HCT116 (cell line): Measurements from ENCODE around the gene BACE1-AS. TPM values are rescaled to one million over a fixed set of nuclear protein-coding genes. Genes with fewer than 3 reads are reported as not detected.

Source experiments
- ATAC-seq: fragments of 200-7000 bp; cut with Tn5 transposase; 2 replicates; pipeline ENCODE4 v1.9.1; 2020; ENCODE audit warnings: mild to moderate bottlenecking, moderate library complexity
- BruUV-seq: library from RNA; stranded (reverse); fragments of 400-500 nt; replicated peaks from 2 replicates; lab custom pipeline; 2021; lab: Mats Ljungman, UMichigan
- CTCF ChIA-PET: fragments of 300-600 bp; sonication (Branson Sonifier 250); formaldehyde crosslinking; loops from one replicate; lab custom pipeline; 2021; ENCODE audit warnings: antibody characterized with exemption; lab: Charles Lee
- POLR2A ChIA-PET: fragments of 300-600, 350-600 bp; sonication (Branson Sonifier 250); formaldehyde crosslinking; loops from one replicate; lab custom pipeline; 2021; ENCODE audit warnings: antibody characterized with exemption; lab: Charles Lee
- RAD21 ChIA-PET, 2 experiments: fragments of 300-600 bp; sonication (Branson Sonifier 250); formaldehyde crosslinking; loops; one replicate each; lab custom pipeline; 2023; ENCODE audit warnings: low total read pairs in 2 of 2; ENCODE audit not compliant: uncharacterized antibody in 2 of 2, unreplicated experiment in 2 of 2, low non-redundant PET in 1 of 2; lab: Charles Lee
- DNase-seq: peaks from one replicate; pipeline ENCODE4 v3.0.0-alpha.2; 2010; ENCODE audit warnings: low read depth, low spot score
- H2AFZ ChIP-seq: fragments of 200-600 bp; shearing (Covaris generic), sonication (generic); 2 replicates; pipeline ENCODE4 v1.6.1; 2017; ENCODE audit warnings: low read depth, mixed run types, mixed read lengths, antibody characterized with exemption, low read length; ENCODE audit not compliant: poor library complexity, severe bottlenecking
- H3K27ac ChIP-seq: 2 replicates; pipeline ENCODE4 v1.5.1; 2012; ENCODE audit warnings: low read depth, low read length
- H3K27me3 ChIP-seq: fragments of 200-600 bp; sonication (generic); 2 replicates; pipeline ENCODE4 v1.6.1; 2016; ENCODE audit warnings: mixed run types, low read length, mixed read lengths; ENCODE audit not compliant: insufficient read depth
- H3K36me3 ChIP-seq, 2 experiments: fragments of 200-500 bp in 1 of 2; fragments of 200-600 bp in 1 of 2; sonication (Bioruptor generic) in 1 of 2; sonication (generic) in 1 of 2; 2 replicates each; pipeline versions ENCODE4 v1.5.1 to v1.6.1; 2014 to 2016; ENCODE audit warnings: low read length in 2 of 2, inconsistent platforms in 1 of 2, mixed read lengths in 1 of 2, mixed run types in 1 of 2; ENCODE audit not compliant: insufficient read depth in 2 of 2, control insufficient read depth in 1 of 2
- H3K4me1 ChIP-seq, 2 experiments: fragments of 200-600 bp in 1 of 2; sonication (generic) in 1 of 2; 2 replicates each; pipeline versions ENCODE4 v1.5.1 to v1.6.1; 2012 to 2017; ENCODE audit warnings: low read length in 2 of 2, inconsistent platforms in 1 of 2, mild to moderate bottlenecking in 1 of 2, mixed read lengths in 1 of 2, mixed run types in 1 of 2, moderate library complexity in 1 of 2; ENCODE audit not compliant: insufficient read depth in 2 of 2, control insufficient read depth in 1 of 2
- H3K4me2 ChIP-seq: fragments of 200-600 bp; sonication (generic); 2 replicates; pipeline ENCODE4 v1.6.1; 2017; ENCODE audit warnings: mixed run types, low read length, mixed read lengths
- H3K4me3 ChIP-seq, 2 experiments: fragments of 200-600 bp in 1 of 2; sonication (generic) in 1 of 2; replicated peaks in 1 of 2; 2 replicates each; pipeline ENCODE4 v1.5.1; 2011 to 2016; ENCODE audit warnings: low read length in 2 of 2, control low read depth in 1 of 2, low read depth in 1 of 2, mild to moderate bottlenecking in 1 of 2, mixed read lengths in 1 of 2, mixed run types in 1 of 2
- H3K79me2 ChIP-seq: fragments of 200-600 bp; sonication (generic); 2 replicates; pipeline ENCODE4 v1.6.1; 2017; ENCODE audit warnings: mild to moderate bottlenecking, mixed run types, low read length, moderate library complexity, mixed read lengths; ENCODE audit not compliant: insufficient read depth
- H3K9ac ChIP-seq: fragments of 200-600 bp; sonication (generic); 2 replicates; pipeline ENCODE4 v1.6.1; 2016; ENCODE audit warnings: low read length, mixed read lengths
- H3K9me2 ChIP-seq: fragments of 200-600 bp; sonication (generic), shearing (Covaris generic); 2 replicates; pipeline ENCODE4 v1.6.1; 2017; ENCODE audit warnings: mixed run types, mild to moderate bottlenecking, moderate library complexity; ENCODE audit not compliant: insufficient read depth
- H3K9me3 ChIP-seq, 2 experiments: fragments of 200-500 bp in 1 of 2; fragments of 200-600 bp in 1 of 2; sonication (Bioruptor generic) in 1 of 2; sonication (generic) in 1 of 2; 2 replicates each; pipeline ENCODE4 v1.6.1; 2014 to 2017; ENCODE audit warnings: low read length in 2 of 2, mixed read lengths in 2 of 2, inconsistent platforms in 1 of 2, low read depth in 1 of 2, mild to moderate bottlenecking in 1 of 2, mixed run types in 1 of 2, moderate library complexity in 1 of 2; ENCODE audit not compliant: control insufficient read depth in 1 of 2, insufficient read depth in 1 of 2
- H4K20me1 ChIP-seq: fragments of 200-600 bp; sonication (generic), shearing (Covaris generic); 2 replicates; pipeline ENCODE4 v1.6.1; 2017; ENCODE audit warnings: mixed run types, mild to moderate bottlenecking, moderate library complexity; ENCODE audit not compliant: insufficient read depth
- ELF1 ChIP-seq: IDR thresholded peaks from 2 replicates; pipeline ENCODE4 v1.6.1; 2012; ENCODE audit warnings: low read depth, borderline replicate concordance
- EZH2 ChIP-seq: fragments of 200-600 bp; sonication (generic); IDR thresholded peaks from 2 replicates; pipeline ENCODE4 v1.6.1; 2017; ENCODE audit warnings: antibody characterized with exemption, mixed run types
- JUND ChIP-seq: IDR thresholded peaks from 2 replicates; pipeline ENCODE4 v1.6.1; 2012
- RAD21 ChIP-seq: IDR thresholded peaks from 2 replicates; pipeline ENCODE4 v1.6.1; 2012; ENCODE audit warnings: low read depth, mild to moderate bottlenecking
- YY1 ChIP-seq: IDR thresholded peaks from 2 replicates; pipeline ENCODE4 v1.6.1; 2011; ENCODE audit warnings: low read length, low read depth, moderate library complexity, mild to moderate bottlenecking; ENCODE audit not compliant: insufficient replicate concordance; ENCODE audit errors: extremely low read depth
- ZFX ChIP-seq: fragments of 450-650 bp; IDR thresholded peaks from 2 replicates; pipeline ENCODE4 v1.6.1; 2017
- intact Hi-C: fragments of 100-400 bp; cut with micrococcal nuclease; formaldehyde crosslinking; loops from 2 replicates; pipeline ENCODE4 v1.10.0; 2022
- total RNA-seq: library from RNA; stranded (reverse); gene quantifications from one replicate; pipeline ENCODE4 v1.2.1, GENCODE V29; 2021; ENCODE audit not compliant: unreplicated experiment
- TF ChIP-seq, protein P1 (sequence below): IDR thresholded peaks from 2 replicates; pipeline ENCODE4 v1.6.1; 2012
- TF ChIP-seq, protein P2 (sequence below): IDR thresholded peaks from 2 replicates; pipeline ENCODE4 v1.6.1; 2011; ENCODE audit warnings: mild to moderate bottlenecking, low read length, moderate library complexity; ENCODE audit not compliant: insufficient replicate concordance; ENCODE audit errors: extremely low read depth

The BACE1-AS gene
- total RNA-seq, 1 experiment from 2014 or later: 10.2 TPM

DNA sequence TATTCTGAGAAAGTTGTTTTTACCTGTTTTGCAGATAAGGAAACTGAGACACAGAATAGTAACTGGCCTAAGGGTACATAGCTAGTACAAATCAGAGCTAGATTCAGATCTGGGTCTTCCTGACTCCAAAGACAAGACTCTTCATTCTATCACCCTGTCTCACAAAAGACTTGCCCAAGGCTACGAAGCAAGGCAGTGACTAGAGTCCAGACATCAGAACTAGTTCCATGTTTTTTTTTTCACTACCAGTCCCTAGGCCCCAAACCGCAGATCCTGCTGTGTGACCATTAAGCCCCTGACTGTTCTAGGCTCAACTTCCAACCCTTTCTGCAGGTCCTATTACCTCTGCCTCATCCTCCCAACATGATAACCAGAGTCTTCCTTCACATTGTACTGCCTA, 1.5 kb downstream of the BACE1-AS start:
- no peak overlapping the region for H3K4me2 ChIP-seq
- RAD21 ChIA-PET: no interaction called here
- H3K9me2 ChIP-seq: no peaks in the 10 kb centered on the region
- TF ChIP-seq, protein P1, sequence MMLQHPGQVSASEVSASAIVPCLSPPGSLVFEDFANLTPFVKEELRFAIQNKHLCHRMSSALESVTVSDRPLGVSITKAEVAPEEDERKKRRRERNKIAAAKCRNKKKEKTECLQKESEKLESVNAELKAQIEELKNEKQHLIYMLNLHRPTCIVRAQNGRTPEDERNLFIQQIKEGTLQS: no peak
- TF ChIP-seq ZFX: no peak
- TF ChIP-seq EZH2: no peak
- TF ChIP-seq YY1: no peak
- TF ChIP-seq RAD21: no peak
- no peak for TF ChIP-seq JUND
- no peak for TF ChIP-seq ELF1
- TF ChIP-seq, protein P2, sequence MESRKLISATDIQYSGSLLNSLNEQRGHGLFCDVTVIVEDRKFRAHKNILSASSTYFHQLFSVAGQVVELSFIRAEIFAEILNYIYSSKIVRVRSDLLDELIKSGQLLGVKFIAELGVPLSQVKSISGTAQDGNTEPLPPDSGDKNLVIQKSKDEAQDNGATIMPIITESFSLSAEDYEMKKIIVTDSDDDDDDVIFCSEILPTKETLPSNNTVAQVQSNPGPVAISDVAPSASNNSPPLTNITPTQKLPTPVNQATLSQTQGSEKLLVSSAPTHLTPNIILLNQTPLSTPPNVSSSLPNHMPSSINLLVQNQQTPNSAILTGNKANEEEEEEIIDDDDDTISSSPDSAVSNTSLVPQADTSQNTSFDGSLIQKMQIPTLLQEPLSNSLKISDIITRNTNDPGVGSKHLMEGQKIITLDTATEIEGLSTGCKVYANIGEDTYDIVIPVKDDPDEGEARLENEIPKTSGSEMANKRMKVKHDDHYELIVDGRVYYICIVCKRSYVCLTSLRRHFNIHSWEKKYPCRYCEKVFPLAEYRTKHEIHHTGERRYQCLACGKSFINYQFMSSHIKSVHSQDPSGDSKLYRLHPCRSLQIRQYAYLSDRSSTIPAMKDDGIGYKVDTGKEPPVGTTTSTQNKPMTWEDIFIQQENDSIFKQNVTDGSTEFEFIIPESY: no peak
- no peak overlapping the region for H3K4me3 ChIP-seq
- intact Hi-C loops: no loop called here
- no TSS peak for BruUV-seq
- H4K20me1 ChIP-seq: no peaks in the 10 kb centered on the region
- H3K79me2 ChIP-seq: no peaks in the 10 kb centered on the region
- no peaks in the 10 kb centered on the region for H3K27me3 ChIP-seq
- no peak overlapping the region for H3K9ac ChIP-seq
- DNase-seq (no peak), ATAC-seq (no peak)
- H3K4me1 ChIP-seq: peaks cover 2 to 15% of the 10 kb centered on the region in 2 experiments; a peak in 3 of 4 replicates
- peaks cover 3 to 4% of the 10 kb centered on the region in 2 experiments; a peak in 1 of 4 replicates for H3K36me3 ChIP-seq
- CTCF ChIA-PET: no interaction called here
- H3K27ac ChIP-seq: no peak overlapping the region
- H2AFZ ChIP-seq: no peak overlapping the region
- POLR2A ChIA-PET: no interaction called here
- no peaks in the 10 kb centered on the region for H3K9me3 ChIP-seq
